Activated CD8-positive, alpha-beta T cell treated with anti-CD3 and anti-CD28 coated beads for 36 hours (primary cell): ENCODE measurements around the gene CHD9NB. TPM values are rescaled to one million over a fixed set of nuclear protein-coding genes. Genes with fewer than 3 reads are reported as not detected.
"Not testable (repeated sequence)": the region's sequence is repeated elsewhere in the genome, so short reads cannot be mapped to it uniquely, and the experiment has no call there.

Experiments
- ATAC-seq: fragments of 200-7000 bp; cut with Tn5 transposase; one replicate; pipeline ENCODE4 v1.10.0; 2021; ENCODE audit warnings: mild to moderate bottlenecking, moderate library complexity
- CTCF ChIA-PET: fragments of 350-600 bp; sonication (Branson Sonifier 250); formaldehyde crosslinking; loops from one replicate; lab custom pipeline; 2021; ENCODE audit warnings: antibody characterized with exemption; lab: Charles Lee
- POLR2A ChIA-PET: fragments of 350-600 bp; sonication (Branson Sonifier 250); formaldehyde crosslinking; loops from one replicate; lab custom pipeline; 2021; ENCODE audit warnings: antibody characterized with exemption; lab: Charles Lee
- DNase-seq: peaks from one replicate; pipeline ENCODE4 v3.0.0-alpha.2; 2020
- H3K27ac Mint-ChIP-seq: one replicate; pipeline ENCODE4 v1.8.0; 2021; ENCODE audit warnings: mild to moderate bottlenecking, mixed read lengths
- H3K27me3 Mint-ChIP-seq: one replicate; pipeline ENCODE4 v1.8.0; 2021; ENCODE audit warnings: mixed read lengths
- H3K36me3 Mint-ChIP-seq: one replicate; pipeline ENCODE4 v1.8.0; 2021; ENCODE audit warnings: low read depth, mixed read lengths
- H3K4me1 Mint-ChIP-seq: one replicate; pipeline ENCODE4 v1.8.0; 2021; ENCODE audit warnings: low read depth, mixed read lengths
- H3K4me3 Mint-ChIP-seq: one replicate; pipeline ENCODE4 v1.8.0; 2021; ENCODE audit warnings: mild to moderate bottlenecking, moderate library complexity, mixed read lengths
- H3K9me3 Mint-ChIP-seq: one replicate; pipeline ENCODE4 v1.8.0; 2021; ENCODE audit warnings: mixed read lengths
- CTCF ChIP-seq: fragments of 200-600 bp; IDR thresholded peaks from one replicate; pipeline ENCODE4 v1.8.0; 2022; ENCODE audit warnings: antibody characterized with exemption, mild to moderate bottlenecking
- intact Hi-C: fragments of 100-400 bp; cut with micrococcal nuclease; formaldehyde crosslinking; loops from one replicate; pipeline ENCODE4 v1.10.0; 2022
- total RNA-seq, 2 experiments: library from RNA; stranded (reverse); gene quantifications; one replicate each; pipeline ENCODE4 v1.2.3, GENCODE V29; 2021

Gene CHD9NB
- total RNA-seq, 2 experiments from 2014 or later, result 0.16 TPM; not detected in 1

DNA sequence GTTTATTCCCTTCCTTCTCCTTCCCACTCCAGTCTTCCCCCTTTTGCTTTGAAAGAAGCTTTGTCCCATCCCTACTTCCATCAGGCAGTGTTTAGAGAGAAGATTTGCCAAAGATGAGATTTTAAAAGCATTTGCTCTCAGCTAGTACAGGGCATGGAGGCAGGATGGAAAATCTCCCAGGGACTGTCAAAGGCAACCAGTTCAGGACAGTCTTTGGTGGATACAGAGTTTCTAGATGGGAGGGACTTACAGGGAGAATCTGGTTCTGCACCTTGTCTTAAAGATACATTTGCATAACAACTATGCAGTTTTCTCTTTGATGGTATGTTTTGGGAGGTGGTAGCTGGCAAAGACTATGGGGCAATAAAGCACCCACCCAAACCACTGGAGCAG is 28.3 kb upstream of the CHD9NB start:
- ChIA-PET POLR2A (no interaction called here), CTCF (interaction anchor here (1.6 kb wide), 1 partner anchor 26 kb away, joined by 3 read pairs; the partner anchor contains the start of gene CHD9)
- Mint-ChIP-seq H3K27me3 (no peaks in the 10 kb centered on the region), H3K9me3 (no peaks in the 10 kb centered on the region), H3K36me3 (peaks cover 4% of the 10 kb centered on the region), H3K27ac (no peak overlapping the region), H3K4me3 (no peak overlapping the region), H3K4me1 (peaks cover 13% of the 10 kb centered on the region)
- no peak for TF ChIP-seq CTCF
- DNase-seq (no peak), ATAC-seq (no peak)
- intact Hi-C loops, result no loop called here

DNA sequence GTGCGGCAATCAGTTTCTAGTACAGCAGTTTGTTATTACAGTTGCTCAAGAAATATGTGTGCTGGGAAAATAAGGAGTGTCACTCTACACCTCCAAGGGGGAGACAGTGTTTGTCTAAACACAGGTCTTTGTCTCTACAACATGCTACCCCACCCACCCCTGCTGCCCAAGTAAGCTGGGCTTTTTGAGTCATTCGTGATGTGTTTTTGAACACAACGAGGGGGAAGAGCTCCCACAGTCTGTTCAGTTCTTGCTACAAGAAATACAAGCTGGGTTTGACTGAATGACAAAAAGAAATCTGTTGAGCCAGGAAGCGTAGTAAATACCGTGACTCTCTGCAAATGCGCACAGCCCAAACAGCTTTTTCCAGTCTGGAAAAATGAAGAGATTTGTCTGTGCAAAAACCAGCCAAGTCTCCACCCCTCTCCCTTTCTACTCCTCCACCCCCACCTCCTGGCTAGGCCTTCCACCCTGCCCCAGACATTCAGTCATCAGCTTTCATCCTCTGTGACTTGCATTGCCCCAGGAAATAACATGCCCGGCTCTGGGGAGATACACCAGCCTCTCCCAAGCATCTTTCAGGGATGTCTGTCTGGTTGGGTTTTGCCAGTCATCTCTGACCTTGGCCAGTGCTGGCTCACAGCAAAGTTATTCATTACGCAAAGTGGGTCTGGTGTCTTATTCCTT is 27.8 kb upstream of the CHD9NB start:
- ChIA-PET POLR2A (no interaction called here), CTCF (interaction anchor here (0.8 to 1.6 kb wide), 3 partner anchors 9 to 25 kb away, joined by 3 read pairs; partner anchors contain the start of gene CHD9)
- H3K4me3 Mint-ChIP-seq, result no peak overlapping the region
- DNase-seq (no peak), ATAC-seq (no peak)
- peaks cover 13% of the 10 kb centered on the region for H3K4me1 Mint-ChIP-seq
- peaks cover 8% of the 10 kb centered on the region for H3K36me3 Mint-ChIP-seq
- H3K27ac Mint-ChIP-seq, result no peak overlapping the region
- H3K9me3 Mint-ChIP-seq, result no peaks in the 10 kb centered on the region
- TF ChIP-seq CTCF, result no peak
- intact Hi-C loops, result no loop called here
- no peaks in the 10 kb centered on the region for H3K27me3 Mint-ChIP-seq

DNA sequence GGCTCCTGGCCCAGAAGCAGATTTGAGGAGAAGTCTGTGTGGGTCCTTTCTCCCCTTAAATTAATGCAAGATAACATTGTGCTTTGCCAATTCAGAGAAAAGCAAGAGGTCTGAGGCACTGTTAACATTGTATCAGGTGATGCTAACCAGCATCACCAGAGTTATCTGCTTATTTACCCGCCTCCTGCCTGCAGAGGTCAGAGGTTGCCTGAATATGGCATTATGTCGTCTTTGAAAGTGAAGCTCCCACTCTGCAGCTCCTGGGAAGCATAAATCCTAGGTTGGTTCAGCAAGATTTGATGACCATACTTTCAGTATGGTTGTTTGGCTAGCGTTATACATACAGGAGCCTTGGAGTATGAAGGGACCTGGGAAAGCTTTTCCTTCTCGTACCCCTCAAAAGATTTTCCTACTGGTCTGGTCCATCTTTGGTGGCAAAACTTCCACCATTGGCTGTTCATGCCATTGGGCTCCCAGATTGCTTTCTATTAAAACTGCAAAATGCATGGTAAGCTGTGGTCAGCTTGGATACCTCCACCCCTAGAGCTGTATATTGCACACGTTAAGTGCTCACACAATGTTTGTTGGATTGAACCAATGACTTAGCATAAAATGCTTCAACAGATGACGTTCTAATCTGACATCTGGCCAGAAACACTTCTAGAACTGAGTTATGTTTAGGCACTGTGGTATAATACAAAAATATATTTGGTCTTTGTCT is 26.2 kb upstream of the CHD9NB start:
- ATAC-seq (no peak), DNase-seq (no peak)
- Mint-ChIP-seq H3K36me3 (peaks cover 16% of the 10 kb centered on the region), H3K4me1 (peaks cover 13% of the 10 kb centered on the region), H3K4me3 (no peak overlapping the region), H3K27ac (no peak overlapping the region), H3K27me3 (no peaks in the 10 kb centered on the region), H3K9me3 (peaks cover 4% of the 10 kb centered on the region)
- intact Hi-C loops, result no loop called here
- no peak for TF ChIP-seq CTCF
- CTCF ChIA-PET, result interaction anchor here (1.6 kb wide), 1 partner anchor 24 kb away, joined by 7 read pairs; the partner anchor contains the start of gene CHD9
- POLR2A ChIA-PET, result no interaction called here

DNA sequence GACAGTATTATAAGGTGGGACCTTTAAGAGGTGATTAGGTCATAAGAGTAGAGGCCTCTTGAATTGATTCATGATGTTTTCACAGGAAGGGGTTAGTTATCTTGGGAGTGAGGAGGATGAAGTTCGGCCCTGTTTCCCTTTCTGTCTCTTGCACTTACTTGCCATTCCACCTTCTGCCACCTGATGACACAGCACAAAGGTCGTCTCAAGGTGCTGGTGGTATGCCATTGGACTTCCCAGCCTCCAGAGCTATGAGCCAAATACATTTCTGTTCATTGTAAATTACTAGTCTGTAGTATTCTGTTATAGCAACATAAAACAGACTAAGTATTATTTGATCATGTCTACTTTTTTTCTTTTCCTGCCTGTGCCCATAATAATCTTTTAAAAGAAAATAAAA is 25.6 kb upstream of the CHD9NB start:
- Mint-ChIP-seq H3K27me3 (no peaks in the 10 kb centered on the region), H3K4me1 (peaks cover 13% of the 10 kb centered on the region), H3K4me3 (no peak overlapping the region), H3K27ac (no peak overlapping the region), H3K9me3 (peaks cover 8% of the 10 kb centered on the region), H3K36me3 (peaks cover 23% of the 10 kb centered on the region)
- ChIA-PET POLR2A (no interaction called here), CTCF (interaction anchor here (1.6 kb wide), 1 partner anchor 23 kb away, joined by 7 read pairs; the partner anchor contains the start of gene CHD9)
- TF ChIP-seq CTCF, result no peak
- ATAC-seq, result no peak
- intact Hi-C loops, result no loop called here
- no peak for DNase-seq

DNA sequence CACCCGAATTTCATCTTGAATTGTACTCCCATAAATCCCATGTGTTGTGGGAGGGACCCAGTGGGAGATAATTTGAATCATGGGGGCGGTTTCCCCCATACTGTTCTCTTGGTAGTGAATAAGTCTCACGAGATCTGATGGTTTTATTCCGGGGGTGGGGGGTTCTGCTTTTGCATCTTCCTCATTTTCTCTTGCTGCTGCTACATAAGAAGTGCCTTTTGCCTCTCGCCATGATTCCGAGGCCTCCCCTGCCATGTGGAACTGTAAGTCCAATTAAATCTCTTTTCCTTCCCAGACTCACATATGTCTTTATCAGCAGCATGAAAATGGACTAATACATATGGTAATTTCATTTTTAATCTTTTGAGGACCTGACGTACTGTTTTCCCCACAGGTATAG is 22.8 kb upstream of the CHD9NB start:
- peaks cover 19% of the 10 kb centered on the region for H3K4me1 Mint-ChIP-seq
- POLR2A ChIA-PET, H3K27me3 Mint-ChIP-seq, H3K4me3 Mint-ChIP-seq, ATAC-seq, CTCF ChIA-PET, H3K27ac Mint-ChIP-seq, DNase-seq, H3K9me3 Mint-ChIP-seq, intact Hi-C loops: not testable (repeated sequence)
- peaks cover 31% of the 10 kb centered on the region for H3K36me3 Mint-ChIP-seq

DNA sequence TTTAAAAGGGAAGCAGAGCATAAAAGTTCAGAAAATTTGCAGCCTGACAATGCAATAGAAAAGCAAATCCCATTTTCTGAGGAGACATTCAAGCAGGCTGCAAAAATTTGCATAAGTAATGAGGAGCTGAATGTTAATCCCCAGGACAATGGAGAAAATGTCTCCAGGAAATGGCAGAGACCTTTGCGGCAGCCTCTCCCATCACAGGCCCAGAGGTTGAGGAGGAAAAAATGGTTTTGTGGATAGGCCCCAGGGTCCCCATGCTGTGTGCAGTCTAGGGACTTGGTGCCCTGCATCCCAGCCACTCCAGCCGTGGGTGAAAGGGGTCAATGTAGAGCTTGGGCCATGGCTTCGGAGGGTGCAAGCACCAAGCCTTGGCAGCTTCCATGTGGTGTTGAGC is 21.6 kb upstream of the CHD9NB start:
- POLR2A ChIA-PET, DNase-seq, ATAC-seq, H3K9me3 Mint-ChIP-seq, intact Hi-C loops, H3K4me3 Mint-ChIP-seq, CTCF ChIA-PET, H3K27ac Mint-ChIP-seq, H3K27me3 Mint-ChIP-seq: not testable (repeated sequence)
- Mint-ChIP-seq H3K36me3 (peaks cover 33% of the 10 kb centered on the region), H3K4me1 (peaks cover 21% of the 10 kb centered on the region)
